Measurements from ENCODE around the gene TBKBP1.

Gene TBKBP1

DNA sequence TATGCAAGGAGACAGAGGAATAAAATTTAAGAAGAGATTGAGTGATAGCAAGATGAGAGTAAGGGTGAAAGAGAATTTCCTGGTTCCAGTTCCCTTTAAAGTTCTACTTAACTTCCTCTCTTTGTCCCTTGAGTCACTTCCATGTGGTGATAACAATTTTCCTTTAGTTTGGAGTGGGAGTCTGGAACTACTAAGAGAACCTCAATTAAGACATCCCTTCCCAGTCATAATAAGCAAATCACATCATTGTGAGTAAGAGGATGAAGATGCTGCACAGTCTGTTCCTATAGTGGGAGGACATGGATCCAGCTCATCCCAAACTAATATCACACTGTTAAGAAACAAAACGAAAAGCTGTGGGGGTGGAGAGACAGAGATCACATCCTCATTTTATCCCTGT lies 63.4 kb downstream of the TBKBP1 start:
- no peak for DNase-seq (ENCODE audit: extremely low read depth in 1 of 2, low read depth in 1 of 2)

- no peak for DNase-seq (ENCODE audit: extremely low read depth in 1 of 2, low read depth in 1 of 2)
These were observed 66.6 kb downstream of the TBKBP1 start for GRCh38 chr17:47760409-47761140.

Measured in stimulated activated CD8-positive, alpha-beta memory T cell treated with anti-CD3 and anti-CD28 coated beads, Interleukin-7, amount 100 ng/mL, for 48 hours (primary cell).